Measurements from ENCODE around the gene EFNA3. TPM values are rescaled to one million over a fixed set of nuclear protein-coding genes. Genes with fewer than 3 reads are reported as not detected.
A peak's percentile ranks its signal among the peaks of the same experiment; 100 is the strongest.

The EFNA3 gene
- total and polyA plus RNA-seq, 9 of the 15 experiments (the other 6 are each of a cell fraction or from before 2014, with no cell fraction given), result 0.59 to 7.9 (median 4.7) TPM

DNA sequence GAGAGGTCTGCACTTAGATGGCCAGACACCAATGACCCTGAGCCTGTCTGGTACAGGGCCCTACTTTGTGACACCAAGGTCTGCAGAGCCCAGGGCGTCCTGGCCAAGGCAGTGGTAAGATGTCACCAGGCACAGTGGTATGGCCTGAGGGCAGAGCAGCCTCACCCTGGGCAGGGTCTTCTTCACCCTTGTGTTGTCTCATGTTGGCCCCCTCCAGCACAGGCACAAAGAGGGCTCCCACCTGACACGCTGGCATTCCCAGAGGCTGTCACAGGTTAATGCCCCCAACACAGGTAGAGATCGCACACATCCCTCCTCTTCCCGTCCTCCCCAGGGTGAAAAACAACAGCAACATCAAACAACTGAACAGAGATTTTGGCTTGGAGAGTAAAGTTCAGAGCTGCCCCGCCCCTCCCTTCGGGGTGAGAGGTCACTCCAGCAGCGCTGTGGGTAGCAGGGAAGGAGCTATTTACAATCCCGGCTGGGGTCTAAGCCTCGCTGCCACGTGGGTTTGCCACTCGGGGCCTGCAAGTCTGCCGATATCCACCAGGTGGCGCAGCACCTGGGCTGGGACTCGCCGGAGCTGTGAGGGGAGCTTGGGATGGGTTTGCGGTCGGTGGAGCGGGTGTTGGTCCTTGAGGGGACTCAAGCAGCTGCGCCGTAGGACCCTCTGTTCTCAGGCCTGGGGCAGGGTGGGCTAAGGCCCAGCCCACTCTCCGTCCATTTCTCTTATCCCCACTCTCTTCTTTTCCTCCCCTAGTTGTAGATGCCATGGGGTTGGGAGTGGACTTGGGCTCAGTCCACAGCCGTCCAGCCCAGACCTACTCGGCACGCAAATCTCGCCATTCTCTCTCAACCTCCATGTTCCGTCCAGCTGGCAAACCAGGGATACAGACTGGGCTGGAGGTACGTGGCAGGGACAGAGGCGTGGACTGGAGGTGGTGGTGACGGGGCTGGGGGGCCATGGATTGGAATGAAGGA lies 12.7 kb downstream of the EFNA3 start (continued):
- TF ChIP-seq, protein P1, sequence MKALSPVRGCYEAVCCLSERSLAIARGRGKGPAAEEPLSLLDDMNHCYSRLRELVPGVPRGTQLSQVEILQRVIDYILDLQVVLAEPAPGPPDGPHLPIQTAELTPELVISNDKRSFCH (CRISPR knock-in tag; IDR thresholded peaks at IDR 0.05), result no peak
- TF ChIP-seq, protein P1 (tag; IDR thresholded peaks at IDR 0.05), result 0 out of 2 replicates have a peak, but pooled peaks have one; percentile 29
- TF ChIP-seq SAP30 (IDR thresholded peaks at IDR 0.05; ENCODE audit: borderline replicate concordance, insufficient read depth, low read depth, low read length, poor library complexity, severe bottlenecking) (no peak), ATF7 (IDR thresholded peaks at IDR 0.05) (0 out of 2 replicates have a peak, but pooled peaks have one; percentile 27), MECOM (CRISPR knock-in tag; IDR thresholded peaks at IDR 0.05) (no peak), ZBTB17 (CRISPR knock-in tag; IDR thresholded peaks at IDR 0.05) (no peak), KAT7 (CRISPR knock-in tag; IDR thresholded peaks at IDR 0.05; ENCODE audit: borderline replicate concordance) (peak; percentile 54; the same call in 1 of the 2 replicates), NR2C1 (IDR thresholded peaks at IDR 0.05) (peak; percentile 83), NR2C1 (tag; IDR thresholded peaks at IDR 0.05) (peak; percentile 71; the same call in 1 of the 2 replicates), STAG1 (CRISPR knock-in tag; IDR thresholded peaks at IDR 0.05; ENCODE audit: borderline replicate concordance) (peak; percentile 64; the same call in 1 of the 2 replicates), RB1 (IDR thresholded peaks at IDR 0.05; ENCODE audit: low read depth) (peak; percentile 34; the same call in 1 of the 2 replicates), CTBP1 (IDR thresholded peaks at IDR 0.05; ENCODE audit: borderline replicate concordance) (peak; percentile 70; the same call in 1 of the 2 replicates), ZNF764 (CRISPR knock-in tag; IDR thresholded peaks at IDR 0.05; ENCODE audit: low read depth) (peak; percentile 88), ZNF263 (CRISPR knock-in tag; IDR thresholded peaks at IDR 0.05; ENCODE audit: borderline replicate concordance) (no peak), SMAD1 (IDR thresholded peaks at IDR 0.05; ENCODE audit: low read depth, low read length, partially characterized antibody) (no peak), HNRNPLL (IDR thresholded peaks at IDR 0.05; ENCODE audit: low read depth, low read length, poor library complexity, severe bottlenecking) (peak; percentile 15), ZNF212 (CRISPR knock-in tag; IDR thresholded peaks at IDR 0.05) (no peak), SAFB (IDR thresholded peaks at IDR 0.05; ENCODE audit: borderline replicate concordance, low read depth, low read length) (0 out of 2 replicates have a peak, but pooled peaks have one; percentile 17), HDAC2 (IDR thresholded peaks at IDR 0.05) (0 out of 2 replicates have a peak, but pooled peaks have one; percentile 15), ZNF583 (CRISPR knock-in tag; IDR thresholded peaks at IDR 0.05) (no peak)
- TF ChIP-seq, protein P2, sequence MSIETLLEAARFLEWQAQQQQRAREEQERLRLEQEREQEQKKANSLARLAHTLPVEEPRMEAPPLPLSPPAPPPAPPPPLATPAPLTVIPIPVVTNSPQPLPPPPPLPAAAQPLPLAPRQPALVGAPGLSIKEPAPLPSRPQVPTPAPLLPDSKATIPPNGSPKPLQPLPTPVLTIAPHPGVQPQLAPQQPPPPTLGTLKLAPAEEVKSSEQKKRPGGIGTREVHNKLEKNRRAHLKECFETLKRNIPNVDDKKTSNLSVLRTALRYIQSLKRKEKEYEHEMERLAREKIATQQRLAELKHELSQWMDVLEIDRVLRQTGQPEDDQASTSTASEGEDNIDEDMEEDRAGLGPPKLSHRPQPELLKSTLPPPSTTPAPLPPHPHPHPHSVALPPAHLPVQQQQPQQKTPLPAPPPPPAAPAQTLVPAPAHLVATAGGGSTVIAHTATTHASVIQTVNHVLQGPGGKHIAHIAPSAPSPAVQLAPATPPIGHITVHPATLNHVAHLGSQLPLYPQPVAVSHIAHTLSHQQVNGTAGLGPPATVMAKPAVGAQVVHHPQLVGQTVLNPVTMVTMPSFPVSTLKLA (conservative IDR thresholded peaks at IDR 0.05), result peak; percentile 90 to 92
- TF ChIP-seq, protein P3, sequence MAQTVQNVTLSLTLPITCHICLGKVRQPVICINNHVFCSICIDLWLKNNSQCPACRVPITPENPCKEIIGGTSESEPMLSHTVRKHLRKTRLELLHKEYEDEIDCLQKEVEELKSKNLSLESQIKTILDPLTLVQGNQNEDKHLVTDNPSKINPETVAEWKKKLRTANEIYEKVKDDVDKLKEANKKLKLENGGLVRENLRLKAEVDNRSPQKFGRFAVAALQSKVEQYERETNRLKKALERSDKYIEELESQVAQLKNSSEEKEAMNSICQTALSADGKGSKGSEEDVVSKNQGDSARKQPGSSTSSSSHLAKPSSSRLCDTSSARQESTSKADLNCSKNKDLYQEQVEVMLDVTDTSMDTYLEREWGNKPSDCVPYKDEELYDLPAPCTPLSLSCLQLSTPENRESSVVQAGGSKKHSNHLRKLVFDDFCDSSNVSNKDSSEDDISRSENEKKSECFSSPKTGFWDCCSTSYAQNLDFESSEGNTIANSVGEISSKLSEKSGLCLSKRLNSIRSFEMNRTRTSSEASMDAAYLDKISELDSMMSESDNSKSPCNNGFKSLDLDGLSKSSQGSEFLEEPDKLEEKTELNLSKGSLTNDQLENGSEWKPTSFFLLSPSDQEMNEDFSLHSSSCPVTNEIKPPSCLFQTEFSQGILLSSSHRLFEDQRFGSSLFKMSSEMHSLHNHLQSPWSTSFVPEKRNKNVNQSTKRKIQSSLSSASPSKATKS (CRISPR knock-in tag; IDR thresholded peaks at IDR 0.05), result no peak
- TF ChIP-seq, protein P4, sequence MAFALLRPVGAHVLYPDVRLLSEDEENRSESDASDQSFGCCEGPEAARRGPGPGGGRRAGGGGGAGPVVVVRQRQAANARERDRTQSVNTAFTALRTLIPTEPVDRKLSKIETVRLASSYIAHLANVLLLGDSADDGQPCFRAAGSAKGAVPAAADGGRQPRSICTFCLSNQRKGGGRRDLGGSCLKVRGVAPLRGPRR (CRISPR knock-in tag; IDR thresholded peaks at IDR 0.05), result no peak
